ENCODE data around the gene CAT. TPM values are rescaled to one million over a fixed set of nuclear protein-coding genes. Genes with fewer than 3 reads are reported as not detected.
A peak's percentile ranks its signal among the peaks of the same experiment; 100 is the strongest.

CAT gene
- total and polyA plus RNA-seq, 12 donors: 42.0 to 134 (median 79.6) TPM

DNA sequence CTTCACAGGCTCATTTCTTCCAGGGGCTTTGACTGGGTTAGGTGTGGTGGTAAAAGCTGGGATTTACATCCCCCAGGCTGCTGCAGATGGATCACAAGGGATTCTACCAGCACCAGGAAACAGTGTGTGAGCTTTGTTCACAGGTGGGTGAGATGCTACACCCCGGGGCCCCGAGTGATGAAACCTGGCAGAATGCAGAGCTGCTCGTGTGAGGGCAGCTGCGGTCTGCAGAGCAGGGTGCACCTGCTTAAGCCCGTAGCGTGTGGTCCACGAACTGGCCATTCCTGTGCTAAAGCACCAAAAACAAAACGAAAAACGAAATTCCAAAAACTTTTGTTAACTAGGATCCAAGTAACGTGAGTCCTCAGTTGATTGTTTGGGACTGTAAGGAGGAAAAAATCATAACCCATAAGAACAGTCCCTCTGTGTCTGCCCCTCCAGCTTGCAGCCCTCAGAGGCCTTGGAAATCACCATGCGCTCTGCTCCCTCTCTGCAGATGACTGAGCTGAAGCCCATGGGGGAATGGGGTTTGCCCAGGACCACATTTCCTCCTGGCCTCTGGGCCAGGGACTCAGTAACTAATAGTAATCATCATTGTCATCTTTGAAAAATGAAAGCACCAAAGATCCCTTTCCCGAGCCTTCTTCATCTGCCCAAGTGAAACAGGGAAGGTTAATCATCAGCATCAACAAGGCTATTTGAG is 50.3 kb downstream of the CAT start:
- no peak for DNase-seq
- H3K27me3 ChIP-seq: peaks cover 0 to under 1% (median 0%) of the 10 kb centered on the region in 7 donors
- no peak overlapping the region for H3K27ac ChIP-seq
- intact Hi-C loops (cut with DNase I): loop anchor here in 1 of 10 donors (10.0 kb wide), 1 partner anchor 124 kb away; no protein-coding TSS in a partner anchor
- TF ChIP-seq, protein P1, sequence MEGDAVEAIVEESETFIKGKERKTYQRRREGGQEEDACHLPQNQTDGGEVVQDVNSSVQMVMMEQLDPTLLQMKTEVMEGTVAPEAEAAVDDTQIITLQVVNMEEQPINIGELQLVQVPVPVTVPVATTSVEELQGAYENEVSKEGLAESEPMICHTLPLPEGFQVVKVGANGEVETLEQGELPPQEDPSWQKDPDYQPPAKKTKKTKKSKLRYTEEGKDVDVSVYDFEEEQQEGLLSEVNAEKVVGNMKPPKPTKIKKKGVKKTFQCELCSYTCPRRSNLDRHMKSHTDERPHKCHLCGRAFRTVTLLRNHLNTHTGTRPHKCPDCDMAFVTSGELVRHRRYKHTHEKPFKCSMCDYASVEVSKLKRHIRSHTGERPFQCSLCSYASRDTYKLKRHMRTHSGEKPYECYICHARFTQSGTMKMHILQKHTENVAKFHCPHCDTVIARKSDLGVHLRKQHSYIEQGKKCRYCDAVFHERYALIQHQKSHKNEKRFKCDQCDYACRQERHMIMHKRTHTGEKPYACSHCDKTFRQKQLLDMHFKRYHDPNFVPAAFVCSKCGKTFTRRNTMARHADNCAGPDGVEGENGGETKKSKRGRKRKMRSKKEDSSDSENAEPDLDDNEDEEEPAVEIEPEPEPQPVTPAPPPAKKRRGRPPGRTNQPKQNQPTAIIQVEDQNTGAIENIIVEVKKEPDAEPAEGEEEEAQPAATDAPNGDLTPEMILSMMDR (IDR thresholded peaks at IDR 0.05): no peak
- no peak for ATAC-seq
- no peaks in the 10 kb centered on the region for H3K36me3 ChIP-seq
- no peaks in the 10 kb centered on the region for H3K4me1 ChIP-seq
- no peaks in the 10 kb centered on the region for H3K9me3 ChIP-seq
- 86 to 89% methylated on average over 12 of the region's 12 CpGs for WGBS, 2 donors
- H3K4me3 ChIP-seq: no peak overlapping the region

DNA sequence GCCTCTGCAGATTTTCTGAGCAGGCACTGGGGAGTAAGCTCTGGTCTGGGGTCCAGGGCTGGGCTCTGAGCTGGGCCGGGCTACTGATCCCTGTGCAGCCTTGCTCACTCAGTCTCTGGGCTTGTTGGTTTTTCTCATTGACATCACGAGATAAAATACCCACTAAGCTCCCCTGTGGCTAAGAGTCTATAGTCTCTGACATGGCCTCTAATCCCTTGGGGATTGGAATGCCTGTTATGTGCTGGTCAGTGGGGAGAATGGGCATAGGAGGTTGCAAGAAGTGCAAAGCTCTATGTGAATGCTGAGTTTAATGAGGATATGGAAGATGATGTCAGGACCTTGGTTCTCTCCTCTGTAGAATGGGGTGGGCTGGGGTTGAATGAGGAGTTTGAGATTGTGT is 51.6 kb downstream of the CAT start:
- Histone ChIP-seq H3K27me3 (peaks cover 0 to 5% (median 0%) of the 10 kb centered on the region in 7 donors), H3K4me1 (no peaks in the 10 kb centered on the region), H3K9me3 (no peaks in the 10 kb centered on the region), H3K4me3 (no peak overlapping the region), H3K36me3 (no peaks in the 10 kb centered on the region), H3K27ac (no peak overlapping the region)
- intact Hi-C loops (cut with DNase I): loop anchor here (5.0 to 10.0 kb wide), 6 partner anchors 123 to 496 kb away; no protein-coding TSS in a partner anchor
- ATAC-seq: no peak
- WGBS, 2 donors: 70 to 73% methylated on average over 2 of the region's 2 CpGs
- no peak for DNase-seq
- TF ChIP-seq, protein P1 (IDR thresholded peaks at IDR 0.05): no peak

DNA sequence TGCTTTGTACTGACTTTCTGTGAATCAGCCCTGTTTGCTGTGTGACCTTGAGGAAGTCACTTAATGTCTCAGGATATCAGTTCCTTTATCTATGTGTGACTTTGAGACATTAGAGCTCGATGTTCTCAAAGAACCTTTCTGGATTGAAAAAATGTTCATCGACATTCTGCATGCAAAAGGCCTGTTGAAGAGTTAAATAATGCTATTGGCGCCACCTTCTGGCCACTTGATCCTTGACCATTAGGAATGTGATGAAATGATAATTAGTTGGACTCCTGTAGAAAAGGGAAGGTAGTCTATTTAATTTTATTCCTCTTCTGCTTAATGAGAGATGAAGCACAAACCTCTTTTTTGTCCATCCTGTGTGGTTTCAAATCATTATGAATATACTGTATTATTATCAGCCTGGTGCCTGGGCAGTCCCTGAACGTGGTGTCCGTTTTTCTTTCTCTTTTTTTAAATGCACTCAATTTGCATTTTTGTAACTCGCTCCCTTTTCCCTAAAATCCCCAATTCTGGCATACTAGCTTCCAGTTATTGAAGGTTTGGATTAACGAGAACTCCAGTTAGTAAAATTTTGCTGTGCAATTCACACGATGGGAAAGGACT is 54.2 kb downstream of the CAT start:
- ATAC-seq: no peak

DNA sequence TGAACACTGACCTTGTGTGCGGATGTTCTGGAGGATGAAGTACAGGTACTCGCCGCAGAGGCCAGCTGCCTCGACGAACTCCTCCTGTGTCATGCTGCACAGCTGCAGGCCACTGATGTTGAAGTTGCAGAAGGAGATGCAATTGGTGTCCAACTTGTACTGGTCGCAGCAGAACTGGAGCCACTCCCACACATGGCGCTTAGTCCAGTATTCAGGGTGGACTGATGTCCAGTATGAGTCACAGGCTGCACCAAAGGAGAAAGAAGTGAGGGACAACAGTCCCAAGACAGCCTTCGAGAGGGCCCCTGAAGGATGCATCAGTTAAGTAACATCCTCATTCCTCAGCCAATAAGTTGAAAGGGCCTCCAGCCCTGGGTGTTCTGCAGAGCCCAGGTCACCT is 54.7 kb downstream of the CAT start:
- Histone ChIP-seq H3K27me3 (peaks cover 0 to 19% (median 7%) of the 10 kb centered on the region in 7 donors), H3K9me3 (no peaks in the 10 kb centered on the region), H3K36me3 (no peaks in the 10 kb centered on the region), H3K4me3 (no peak overlapping the region), H3K27ac (no peak overlapping the region), H3K4me1 (no peaks in the 10 kb centered on the region)
- DNase-seq: no peak
- 71 to 82% methylated on average over 8 of the region's 8 CpGs for WGBS, 2 donors
- TF ChIP-seq, protein P1 (IDR thresholded peaks at IDR 0.05): no peak
- intact Hi-C loops (cut with DNase I): loop anchor here (2.0 to 10.0 kb wide), 7 partner anchors 126 to 499 kb away; no protein-coding TSS in a partner anchor
- no peak for ATAC-seq

More for the DNA sequence above, 54.2 kb downstream of the CAT start:
- no peaks in the 10 kb centered on the region for H3K36me3 ChIP-seq
- TF ChIP-seq, protein P1 (IDR thresholded peaks at IDR 0.05): peak; percentile 47 to 77 (median 70)
- H3K9me3 ChIP-seq: no peaks in the 10 kb centered on the region
- no peak overlapping the region for H3K27ac ChIP-seq
- H3K4me1 ChIP-seq: no peaks in the 10 kb centered on the region
- peaks cover 0 to 19% (median 7%) of the 10 kb centered on the region in 7 donors for H3K27me3 ChIP-seq
- no peak overlapping the region for H3K4me3 ChIP-seq
- peak in 1 of 2 donors; percentile 41 for DNase-seq
- intact Hi-C loops (cut with DNase I): loop anchor here (2.0 to 10.0 kb wide), 7 partner anchors 126 to 498 kb away; no protein-coding TSS in a partner anchor
- 41 to 42% methylated on average over 8 of the region's 8 CpGs for WGBS, 2 donors

Data from heart right ventricle (tissue), 16 donors.